ENCODE measurements around the gene GALNT5. TPM values are rescaled to one million over a fixed set of nuclear protein-coding genes. Genes with fewer than 3 reads are reported as not detected.
"Not testable (repeated sequence)": the region's sequence is repeated elsewhere in the genome, so short reads cannot be mapped to it uniquely, and the experiment has no call there.

The GALNT5 gene
- total RNA-seq, 2 donors from 2014 or later = not detected

DNA sequence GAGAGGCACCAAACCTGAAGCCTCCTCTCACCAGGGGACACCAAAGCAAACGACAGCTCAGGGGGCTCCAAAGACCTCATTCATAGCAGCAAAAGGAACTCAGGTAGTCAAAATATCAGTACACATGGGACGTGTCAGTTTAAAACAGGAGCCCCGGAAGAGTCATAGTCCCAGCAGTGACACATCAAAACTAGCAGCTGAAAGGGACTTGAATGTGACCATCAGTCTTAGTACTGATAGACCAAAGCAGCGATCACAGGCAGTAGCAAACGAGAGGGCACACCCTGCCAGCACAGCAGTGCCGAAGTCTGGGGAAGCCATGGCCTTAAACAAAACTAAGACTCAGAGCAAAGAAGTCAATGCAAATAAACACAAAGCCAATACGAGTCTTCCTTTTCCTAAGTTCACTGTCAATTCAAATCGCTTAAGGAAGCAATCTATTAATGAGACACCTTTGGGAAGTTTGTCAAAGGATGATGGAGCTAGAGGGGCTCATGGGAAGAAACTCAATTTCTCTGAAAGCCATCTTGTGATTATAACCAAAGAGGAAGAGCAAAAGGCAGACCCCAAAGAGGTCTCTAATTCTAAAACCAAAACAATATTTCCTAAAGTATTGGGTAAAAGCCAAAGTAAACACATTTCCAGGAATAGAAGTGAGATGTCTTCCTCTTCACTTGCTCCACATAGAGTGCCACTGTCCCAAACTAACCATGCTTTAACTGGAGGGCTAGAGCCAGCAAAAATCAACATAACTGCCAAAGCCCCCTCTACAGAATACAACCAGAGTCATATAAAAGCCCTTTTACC is 1.2 kb downstream of the GALNT5 start:
- peaks cover 62% of the 10 kb centered on the region for H3K4me1 Mint-ChIP-seq (ENCODE audit: low read depth)
- H3K36me3 Mint-ChIP-seq (ENCODE audit: insufficient read depth in 2 of 2) = no peaks in the 10 kb centered on the region
- H3K27ac Mint-ChIP-seq = no peak overlapping the region

DNA sequence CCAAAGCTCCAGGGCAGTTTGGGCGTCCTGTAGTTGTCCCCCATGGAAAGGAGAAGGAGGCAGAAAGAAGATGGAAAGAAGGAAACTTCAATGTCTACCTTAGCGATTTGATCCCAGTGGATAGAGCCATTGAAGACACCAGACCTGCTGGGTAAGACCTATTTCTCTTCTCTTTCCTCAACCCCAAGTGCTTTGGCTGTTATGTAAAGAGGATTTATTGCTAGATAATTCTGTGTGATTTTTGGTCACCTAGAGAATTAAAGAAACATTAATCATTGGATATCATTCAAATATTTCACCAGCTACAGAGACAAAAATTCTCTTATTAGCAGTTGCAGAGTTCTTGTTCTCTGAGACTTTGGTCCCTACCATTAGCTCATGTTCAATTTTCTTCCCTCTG is 1.9 kb downstream of the GALNT5 start:
- H3K4me3 Mint-ChIP-seq = no peak overlapping the region
- peaks cover 62% of the 10 kb centered on the region for H3K4me1 Mint-ChIP-seq (ENCODE audit: low read depth)
- H3K27me3 Mint-ChIP-seq (ENCODE audit: low read depth) = peaks cover 33% of the 10 kb centered on the region
- no peaks in the 10 kb centered on the region for H3K9me3 Mint-ChIP-seq
- no peak overlapping the region for H3K27ac Mint-ChIP-seq
- ATAC-seq (replicated peaks in 1 of 2) = no peak
- H3K36me3 Mint-ChIP-seq (ENCODE audit: insufficient read depth in 2 of 2) = no peaks in the 10 kb centered on the region
- no peak for DNase-seq

More for the DNA sequence above, 1.2 kb downstream of the GALNT5 start:
- ATAC-seq (replicated peaks in 1 of 2) = no peak
- DNase-seq = no peak
- Mint-ChIP-seq H3K4me3 (no peak overlapping the region), H3K9me3 (no peaks in the 10 kb centered on the region), H3K27me3 (ENCODE audit: low read depth) (peaks cover 39% of the 10 kb centered on the region)

DNA sequence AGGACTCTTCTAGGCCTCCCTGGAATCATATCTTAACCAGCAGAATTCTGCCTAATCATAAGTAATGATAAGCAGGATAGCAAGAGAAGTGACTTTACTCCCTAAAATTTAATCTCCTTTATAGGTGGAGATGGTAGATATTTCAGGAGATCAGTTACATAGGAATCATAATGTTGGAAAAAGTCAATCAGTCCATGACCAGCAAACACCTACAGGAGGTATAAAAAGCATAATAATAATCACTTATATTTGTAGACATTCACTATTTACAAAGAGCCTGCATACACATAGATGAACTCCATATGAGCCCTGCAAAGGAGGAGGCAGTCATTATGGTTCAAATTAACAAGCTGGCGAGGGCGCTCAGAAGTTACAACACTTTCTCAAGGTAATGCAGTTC is 2.5 kb downstream of the GALNT5 start:
- ATAC-seq (replicated peaks in 1 of 2) (no peak), DNase-seq (no peak)
- Mint-ChIP-seq H3K4me1 (ENCODE audit: low read depth) (peaks cover 62% of the 10 kb centered on the region), H3K36me3 (ENCODE audit: insufficient read depth in 2 of 2) (no peaks in the 10 kb centered on the region), H3K27ac (no peak overlapping the region), H3K9me3 (no peaks in the 10 kb centered on the region), H3K27me3 (ENCODE audit: low read depth) (peaks cover 31% of the 10 kb centered on the region), H3K4me3 (no peak overlapping the region)

DNA sequence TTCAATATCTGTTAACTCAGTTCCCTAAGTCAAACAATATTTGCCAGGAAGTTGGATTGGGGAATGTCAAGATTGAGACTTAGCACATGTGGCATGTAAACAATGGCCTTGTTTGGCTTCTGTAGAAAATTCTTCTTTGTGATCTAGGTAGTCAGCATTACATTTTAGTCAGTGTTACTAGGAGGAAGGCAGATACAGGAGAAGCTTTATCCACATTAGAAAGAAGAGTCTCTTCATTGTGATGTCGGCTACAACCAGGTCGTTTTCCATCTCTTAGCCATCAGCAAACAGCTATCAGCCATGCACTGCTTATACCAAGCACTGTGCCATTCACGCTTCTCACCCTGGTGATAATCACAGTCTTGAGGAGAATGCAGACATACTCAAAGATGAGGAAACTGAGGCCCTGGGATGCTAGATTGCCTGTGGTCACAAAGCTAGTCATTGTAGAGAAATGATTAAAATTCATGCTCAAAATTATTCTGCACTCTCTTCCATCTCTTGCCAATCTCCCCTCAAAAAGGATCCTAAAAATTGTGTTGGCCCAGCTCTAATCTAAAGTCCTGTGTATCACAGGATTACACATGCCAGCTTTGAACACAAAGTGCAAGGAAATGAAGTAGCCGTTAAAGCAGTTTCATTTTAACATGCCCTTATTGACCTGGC is 3.2 kb downstream of the GALNT5 start:
- Mint-ChIP-seq H3K27me3 (ENCODE audit: low read depth) (peaks cover 31% of the 10 kb centered on the region), H3K36me3 (ENCODE audit: insufficient read depth in 2 of 2) (no peaks in the 10 kb centered on the region), H3K4me3 (peak overlapping the region; percentile 45 to 67), H3K27ac (peak overlapping the region; percentile 13), H3K4me1 (ENCODE audit: low read depth) (peaks cover 58% of the 10 kb centered on the region), H3K9me3 (no peaks in the 10 kb centered on the region)
- ATAC-seq (replicated peaks in 1 of 2) (no peak), DNase-seq (no peak)

DNA sequence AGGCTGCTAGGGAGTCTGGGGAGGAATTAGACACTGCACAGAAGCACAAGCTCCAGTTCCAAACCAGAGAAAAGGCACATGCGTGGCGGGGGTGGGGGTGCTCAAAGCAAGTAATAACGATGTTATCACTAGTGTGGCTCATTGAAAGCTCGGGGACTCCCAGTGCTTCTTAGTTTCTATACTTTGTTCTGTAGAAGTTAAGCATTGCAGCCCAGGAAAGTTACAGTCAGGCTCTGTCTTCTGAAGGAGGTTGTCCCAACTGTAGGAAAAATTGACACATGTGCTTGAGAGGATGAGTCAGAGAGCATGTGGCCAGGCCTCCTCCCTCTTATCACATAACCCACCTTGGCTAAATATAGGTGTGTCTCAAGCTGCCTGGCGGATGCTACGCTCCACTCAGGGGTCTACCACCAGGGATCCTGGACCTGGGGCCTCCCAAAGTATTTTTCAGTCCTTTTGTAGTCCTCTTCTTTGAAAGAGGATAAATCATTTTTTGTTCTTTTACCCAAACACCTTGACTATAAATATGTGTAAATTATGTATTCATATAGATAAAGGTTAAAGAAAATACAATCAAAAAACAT is 3.8 kb downstream of the GALNT5 start:
- H3K4me1 Mint-ChIP-seq (ENCODE audit: low read depth) = peaks cover 52% of the 10 kb centered on the region
- H3K36me3 Mint-ChIP-seq (ENCODE audit: insufficient read depth in 2 of 2) = no peaks in the 10 kb centered on the region
- DNase-seq (peak; percentile 60 to 69), ATAC-seq (replicated peaks in 1 of 2) (peak; percentile 68 to 72)
- H3K9me3 Mint-ChIP-seq = no peaks in the 10 kb centered on the region
- H3K27me3 Mint-ChIP-seq (ENCODE audit: low read depth) = peaks cover 31% of the 10 kb centered on the region
- peak overlapping the region; percentile 0 for H3K27ac Mint-ChIP-seq
- H3K4me3 Mint-ChIP-seq = peak overlapping the region; percentile 45 to 67

DNA sequence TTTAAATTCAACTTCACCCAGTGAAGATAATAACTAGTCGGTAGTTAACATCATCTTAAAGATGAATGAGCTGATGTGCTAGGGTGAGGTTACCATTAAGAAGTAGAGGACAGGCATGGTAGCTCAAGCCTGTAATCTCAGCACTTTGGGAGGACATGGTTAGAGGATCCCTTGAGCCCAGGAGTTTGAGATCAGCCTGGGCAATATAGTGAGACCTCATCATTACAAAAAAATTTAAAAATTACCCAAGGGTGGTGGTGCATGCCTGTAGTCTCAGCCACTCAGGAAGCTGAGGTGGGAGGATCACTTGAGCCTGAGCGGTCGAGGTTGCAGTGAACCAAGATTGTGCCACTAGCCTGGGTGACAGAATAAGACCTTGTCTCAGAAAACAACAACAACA is 4.7 kb downstream of the GALNT5 start:
- no peaks in the 10 kb centered on the region for H3K36me3 Mint-ChIP-seq (ENCODE audit: insufficient read depth in 2 of 2)
- H3K27ac Mint-ChIP-seq = no peak overlapping the region
- no peaks in the 10 kb centered on the region for H3K9me3 Mint-ChIP-seq
- ATAC-seq (replicated peaks in 1 of 2) = no peak
- H3K4me1 Mint-ChIP-seq (ENCODE audit: low read depth) = peaks cover 44% of the 10 kb centered on the region
- no peak overlapping the region for H3K4me3 Mint-ChIP-seq
- no peak for DNase-seq
- H3K27me3 Mint-ChIP-seq (ENCODE audit: low read depth) = peaks cover 37% of the 10 kb centered on the region

DNA sequence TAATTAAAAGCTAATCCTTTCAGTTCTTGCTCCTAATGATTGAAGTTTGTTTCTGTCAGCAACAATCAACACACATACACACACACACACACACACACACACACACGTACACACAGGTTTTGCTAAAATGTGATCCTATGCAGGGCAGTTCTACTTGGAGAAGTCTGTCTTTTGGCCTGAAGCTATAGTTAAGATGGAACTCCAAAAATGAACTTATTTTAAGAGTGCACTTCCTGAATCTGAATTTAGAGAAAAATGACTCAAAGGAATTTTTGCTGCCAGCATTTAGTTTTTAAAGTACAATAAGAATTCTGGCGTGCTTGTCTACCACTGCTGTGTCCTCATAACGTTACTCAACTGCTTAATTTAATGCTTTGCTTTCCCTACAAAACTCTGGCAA is 6.6 kb downstream of the GALNT5 start:
- H3K4me1 Mint-ChIP-seq (ENCODE audit: low read depth) = peaks cover 42% of the 10 kb centered on the region
- no peak for DNase-seq
- no peak overlapping the region for H3K4me3 Mint-ChIP-seq
- peaks cover 24% of the 10 kb centered on the region for H3K27me3 Mint-ChIP-seq (ENCODE audit: low read depth)
- H3K9me3 Mint-ChIP-seq = no peaks in the 10 kb centered on the region
- no peak overlapping the region for H3K27ac Mint-ChIP-seq
- H3K36me3 Mint-ChIP-seq (ENCODE audit: insufficient read depth in 2 of 2) = no peaks in the 10 kb centered on the region
- ATAC-seq (replicated peaks in 1 of 2) = no peak

DNA sequence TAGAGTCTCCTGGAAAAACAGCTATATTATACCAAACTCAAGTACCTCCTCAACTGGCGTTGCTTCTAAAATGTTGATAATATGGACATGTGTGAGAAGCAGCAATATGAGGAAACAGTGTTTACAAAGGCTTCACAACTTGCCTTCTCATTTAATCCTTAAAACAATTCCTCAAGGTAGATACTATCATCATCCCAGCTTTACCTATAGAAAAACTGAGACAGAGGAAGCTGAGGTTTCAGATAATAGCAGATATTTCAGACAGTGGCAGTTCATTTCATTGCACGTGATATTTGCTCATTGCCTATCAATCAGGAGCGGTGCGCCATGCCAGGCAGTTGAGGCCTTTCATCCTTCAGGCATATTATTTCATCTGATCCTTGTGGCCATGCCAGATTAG is 8.3 kb downstream of the GALNT5 start:
- Mint-ChIP-seq H3K4me1 (ENCODE audit: low read depth) (peaks cover 41% of the 10 kb centered on the region), H3K36me3 (ENCODE audit: insufficient read depth in 2 of 2) (no peaks in the 10 kb centered on the region), H3K4me3 (no peak overlapping the region), H3K27ac (no peak overlapping the region), H3K27me3 (ENCODE audit: low read depth) (peaks cover 29% of the 10 kb centered on the region), H3K9me3 (no peaks in the 10 kb centered on the region)
- no peak for DNase-seq
- ATAC-seq (replicated peaks in 1 of 2) = no peak

DNA sequence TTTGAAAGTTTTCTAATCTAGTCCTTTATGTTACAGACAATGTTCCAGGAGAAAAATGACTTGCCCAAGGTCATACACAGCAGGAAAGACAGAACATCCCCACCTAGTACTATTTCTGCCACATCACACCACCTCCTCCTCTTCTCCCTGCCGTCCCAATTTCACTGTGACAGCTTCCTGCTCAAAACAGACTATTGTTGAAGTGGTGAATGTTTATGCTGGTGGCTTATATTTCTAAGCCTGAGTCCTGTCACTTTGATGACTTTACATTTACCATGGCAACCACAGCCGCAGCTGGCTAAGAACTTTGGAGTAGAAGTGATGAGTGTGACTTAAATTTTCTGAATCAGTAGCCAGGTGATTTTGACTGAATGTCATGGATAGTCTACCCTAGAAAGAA is 10.0 kb downstream of the GALNT5 start:
- H3K4me3 Mint-ChIP-seq = no peak overlapping the region
- H3K4me1 Mint-ChIP-seq (ENCODE audit: low read depth) = peaks cover 36% of the 10 kb centered on the region
- no peak overlapping the region for H3K27ac Mint-ChIP-seq
- H3K27me3 Mint-ChIP-seq (ENCODE audit: low read depth) = peaks cover 30% of the 10 kb centered on the region
- peak; percentile 55 to 77 for ATAC-seq (replicated peaks in 1 of 2)
- no peaks in the 10 kb centered on the region for H3K36me3 Mint-ChIP-seq (ENCODE audit: insufficient read depth in 2 of 2)
- peak in 1 of 2 donors; percentile 25 for DNase-seq
- no peaks in the 10 kb centered on the region for H3K9me3 Mint-ChIP-seq

DNA sequence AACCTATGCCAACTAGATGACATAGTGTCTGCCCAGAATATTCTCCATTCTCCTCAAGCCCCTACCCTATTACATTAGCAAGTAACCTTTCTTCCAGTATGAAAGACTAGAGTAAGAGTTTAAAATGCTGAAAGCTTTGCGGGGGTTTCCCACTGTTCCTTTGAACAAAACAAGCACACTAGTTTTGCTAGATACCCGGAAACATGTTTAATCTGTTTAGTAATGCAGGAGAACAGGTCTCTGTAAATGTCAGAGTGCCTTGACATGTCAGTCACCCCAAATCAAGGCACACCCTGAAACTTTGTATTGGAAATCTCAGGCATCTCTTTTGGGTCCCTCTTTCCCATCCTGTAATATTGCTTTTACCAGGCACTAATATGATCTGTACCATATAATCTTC is 11.6 kb downstream of the GALNT5 start:
- DNase-seq (no peak), ATAC-seq (replicated peaks in 1 of 2) (peak in 1 of 2 donors; percentile 10)
- no peaks in the 10 kb centered on the region for H3K9me3 Mint-ChIP-seq
- peaks cover 30% of the 10 kb centered on the region for H3K4me1 Mint-ChIP-seq (ENCODE audit: low read depth)
- H3K27me3 Mint-ChIP-seq (ENCODE audit: low read depth) = peaks cover 24% of the 10 kb centered on the region
- H3K27ac Mint-ChIP-seq = no peak overlapping the region
- no peak overlapping the region for H3K4me3 Mint-ChIP-seq
- no peaks in the 10 kb centered on the region for H3K36me3 Mint-ChIP-seq (ENCODE audit: insufficient read depth in 2 of 2)

DNA sequence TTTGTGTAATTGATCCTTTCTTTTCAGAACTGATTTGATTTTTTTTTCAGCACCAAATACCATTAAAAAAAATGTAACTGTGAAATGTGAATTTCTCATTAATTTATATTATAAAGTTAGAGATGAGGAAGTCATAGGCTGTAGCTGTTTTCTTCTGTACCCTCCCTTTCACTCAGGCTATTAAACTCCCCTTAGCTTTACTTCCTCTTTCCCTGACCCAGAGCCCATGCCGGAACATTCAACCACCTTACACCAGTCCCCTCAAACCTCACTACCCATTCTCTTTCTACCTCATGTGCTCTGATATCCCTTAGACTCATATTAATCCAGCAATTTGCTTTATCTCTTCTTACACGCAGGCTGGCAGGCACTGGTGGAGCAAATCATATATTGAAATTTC is 12.4 kb downstream of the GALNT5 start:
- Mint-ChIP-seq H3K27ac (no peak overlapping the region), H3K4me3 (no peak overlapping the region), H3K36me3 (ENCODE audit: insufficient read depth in 2 of 2) (no peaks in the 10 kb centered on the region), H3K9me3 (no peaks in the 10 kb centered on the region), H3K4me1 (ENCODE audit: low read depth) (peaks cover 30% of the 10 kb centered on the region), H3K27me3 (ENCODE audit: low read depth) (peaks cover 26% of the 10 kb centered on the region)
- no peak for DNase-seq
- no peak for ATAC-seq (replicated peaks in 1 of 2)

DNA sequence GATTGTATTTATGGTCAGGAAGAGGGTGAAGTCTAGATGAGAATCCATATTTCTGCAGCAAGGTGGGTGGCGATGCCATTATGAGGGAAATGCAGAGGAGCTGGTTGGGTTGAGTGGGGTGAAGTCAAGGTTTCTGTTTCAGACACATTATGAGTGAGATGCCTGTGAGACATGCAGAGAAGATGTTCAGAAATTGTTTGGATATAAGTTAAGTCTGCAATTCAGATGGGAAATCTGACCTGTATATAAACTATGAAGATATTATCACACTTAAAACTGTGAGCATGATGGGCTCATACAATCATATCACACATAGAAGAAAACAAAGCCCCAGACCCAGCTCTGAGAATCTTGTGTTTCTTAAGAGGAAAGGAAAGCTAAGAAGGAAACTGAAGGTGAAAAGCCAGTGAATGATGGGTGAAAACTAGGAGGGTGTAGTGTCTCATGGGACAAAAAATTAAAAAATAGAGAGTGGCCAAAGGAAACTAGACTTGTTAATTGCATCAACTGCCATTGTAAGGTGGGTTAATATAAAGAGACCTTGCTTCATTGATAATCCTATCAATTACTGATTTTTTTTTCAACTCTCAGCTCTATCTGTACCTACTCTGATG is 14.2 kb downstream of the GALNT5 start:
- no peak for DNase-seq
- peaks cover 0 to under 1% of the 10 kb centered on the region in 2 donors for H3K9me3 Mint-ChIP-seq
- H3K27ac Mint-ChIP-seq = no peak overlapping the region
- no peaks in the 10 kb centered on the region for H3K36me3 Mint-ChIP-seq (ENCODE audit: insufficient read depth in 2 of 2)
- peak; percentile 60 to 64 for ATAC-seq (replicated peaks in 1 of 2)
- H3K27me3 Mint-ChIP-seq (ENCODE audit: low read depth) = peaks cover 41% of the 10 kb centered on the region
- peak overlapping the region in 1 of 2 donors; percentile 39 for H3K4me3 Mint-ChIP-seq
- H3K4me1 Mint-ChIP-seq (ENCODE audit: low read depth) = peaks cover 30% of the 10 kb centered on the region

DNA sequence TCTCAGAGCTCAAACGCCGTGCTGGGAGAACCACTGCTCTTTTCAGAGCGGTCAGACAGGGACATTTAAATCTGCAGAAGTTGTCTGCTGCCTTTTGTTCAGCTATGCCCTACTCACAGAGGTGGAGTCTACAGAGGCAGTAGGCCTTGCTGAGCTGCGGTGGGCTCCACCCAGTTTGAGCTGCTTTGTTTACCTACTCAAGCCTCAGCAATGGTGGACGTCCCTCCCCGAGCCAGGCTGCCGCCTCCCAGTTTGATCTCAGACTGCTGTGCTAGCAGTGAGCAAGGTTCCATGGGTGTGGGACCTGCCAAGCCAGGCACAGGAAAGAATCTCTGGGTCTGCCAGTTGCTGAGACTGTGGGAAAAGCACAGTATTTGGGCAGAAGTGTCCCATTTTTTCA is 21.8 kb downstream of the GALNT5 start:
- not testable (repeated sequence) for H3K4me3 Mint-ChIP-seq; ATAC-seq (replicated peaks in 1 of 2); H3K4me1 Mint-ChIP-seq (ENCODE audit: low read depth); H3K9me3 Mint-ChIP-seq; H3K27ac Mint-ChIP-seq; DNase-seq; H3K36me3 Mint-ChIP-seq (ENCODE audit: insufficient read depth in 2 of 2)
- H3K27me3 Mint-ChIP-seq (ENCODE audit: low read depth) = peaks cover 50% of the 10 kb centered on the region

Data from activated T-cell treated with anti-CD3 and anti-CD28 coated beads, Interleukin-2, amount 50 U/mL, for 72 hours (primary cell).